Stimulated activated CD4-positive, alpha-beta T cell treated with anti-CD3 and anti-CD28 coated beads, Interleukin-4, amount 100 ng/mL, for 1 hour (primary cell): Measurements from ENCODE around the gene LEO1.

Experiments used
- DNase-seq: peaks from one replicate; pipeline ENCODE4 v3.0.0-alpha.2; 2020

The LEO1 gene

DNA sequence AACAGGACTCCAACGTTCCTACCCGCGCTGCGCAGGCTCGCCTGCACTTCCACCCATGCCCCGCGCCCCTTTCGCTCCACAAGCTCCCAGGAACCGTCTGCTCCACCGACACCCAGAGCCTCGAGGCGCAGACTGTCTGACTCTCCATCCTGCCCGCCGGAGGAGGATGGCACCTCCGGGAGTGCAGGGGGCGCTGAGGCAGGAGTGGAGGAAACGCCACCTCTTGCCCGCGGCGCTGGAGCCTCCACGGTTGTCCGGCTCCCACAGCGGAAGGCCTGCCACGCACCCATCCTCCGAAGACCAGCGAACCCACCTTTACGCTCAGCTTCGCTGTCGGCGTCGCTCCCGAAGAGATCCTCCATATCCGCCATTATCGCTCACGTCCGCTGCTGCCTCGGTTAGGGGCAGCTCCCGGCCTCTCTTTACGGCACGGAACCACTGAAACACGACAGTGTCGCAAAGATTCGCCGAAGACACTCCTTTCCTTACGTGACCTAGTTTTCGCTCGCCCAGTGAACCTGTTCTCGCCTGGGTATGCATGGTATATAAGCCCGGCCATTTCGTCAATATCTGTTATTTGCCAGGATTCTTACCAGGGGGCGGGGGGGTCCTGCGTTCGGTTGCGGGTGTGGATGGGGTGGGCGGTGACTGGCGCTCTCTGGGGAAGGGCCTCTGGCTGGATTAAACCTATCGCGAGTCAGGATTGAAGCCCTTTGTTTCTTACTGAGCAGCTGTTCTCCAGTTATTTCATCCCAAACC is at the start of gene LEO1:
Gene LEO1 (minus strand): TSS at position 404 of the 759 bp plus-strand sequence. CDS start 33 bp downstream, at position 371.
- DNase-seq: peak; percentile 77

DNA sequence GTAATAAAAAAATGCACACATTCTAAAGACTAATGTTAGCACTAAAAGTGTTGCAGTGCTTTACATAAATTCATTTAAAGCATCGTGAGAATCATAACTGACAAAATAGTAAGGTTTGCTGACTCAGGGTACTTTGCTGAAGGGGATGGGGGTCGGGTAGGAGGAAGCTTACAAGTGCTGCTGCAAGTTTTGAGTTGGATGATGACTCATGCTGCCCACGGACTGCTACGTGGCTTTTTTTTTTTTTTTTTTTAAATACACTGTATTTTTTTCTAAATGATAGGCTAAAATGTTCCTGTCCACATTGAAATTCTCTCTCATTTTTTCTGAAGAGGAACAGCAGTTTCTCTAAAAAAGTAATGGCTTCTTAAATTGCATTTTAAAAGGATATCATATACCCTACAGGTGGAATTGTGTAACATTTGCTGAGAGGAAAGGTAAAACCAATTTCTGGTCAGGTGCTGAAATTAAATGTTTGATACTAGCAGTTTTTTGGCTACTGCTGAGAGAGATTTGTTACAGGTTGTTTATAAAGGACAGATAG is 49.6 kb upstream of the LEO1 start:
- peak; percentile 62 for DNase-seq

DNA sequence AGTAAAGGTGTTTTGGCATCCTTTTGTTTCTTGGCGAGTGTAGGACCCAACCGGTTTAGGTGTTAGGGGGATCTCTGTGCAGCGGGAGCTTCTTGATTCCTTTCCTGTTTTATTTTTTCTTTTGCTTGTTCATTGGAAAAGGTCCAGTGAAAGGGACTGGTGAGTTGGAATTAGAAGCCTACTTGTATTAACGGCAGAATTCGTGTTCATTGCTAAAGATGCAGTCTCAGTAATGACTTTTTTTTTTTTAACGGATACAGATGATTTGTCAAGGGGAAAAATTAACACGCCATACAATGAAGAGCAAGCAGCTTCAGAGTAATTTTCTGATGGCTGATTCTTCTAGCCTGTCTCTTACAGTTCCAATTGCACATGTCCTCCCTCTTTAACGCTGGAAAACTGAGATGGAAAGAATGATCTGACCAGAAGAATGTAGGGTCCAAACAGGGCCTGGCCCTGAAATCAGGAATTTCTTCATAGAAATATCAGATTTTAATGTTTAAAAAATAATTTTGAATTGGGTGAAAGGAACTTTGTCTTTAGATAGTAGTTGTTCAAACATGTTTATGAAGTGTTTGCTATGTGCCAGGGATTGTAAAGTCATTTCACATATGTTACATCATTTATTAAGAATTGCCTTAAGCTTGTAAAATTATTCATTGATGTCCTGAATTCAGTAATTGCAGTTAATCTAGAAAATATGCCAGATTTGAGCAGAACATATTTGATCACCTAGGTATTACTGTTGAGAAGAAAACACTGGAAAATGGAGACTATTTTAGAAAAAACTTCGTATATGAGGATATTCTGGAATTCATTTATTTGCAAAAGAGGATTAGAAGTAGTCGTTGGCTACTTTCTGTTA is 48.9 kb upstream of the LEO1 start:
- DNase-seq: no peak

GRCh38 chr15:52019394-52020220 is 48.0 kb upstream of the LEO1 start:
- DNase-seq: peak; percentile 63

DNA sequence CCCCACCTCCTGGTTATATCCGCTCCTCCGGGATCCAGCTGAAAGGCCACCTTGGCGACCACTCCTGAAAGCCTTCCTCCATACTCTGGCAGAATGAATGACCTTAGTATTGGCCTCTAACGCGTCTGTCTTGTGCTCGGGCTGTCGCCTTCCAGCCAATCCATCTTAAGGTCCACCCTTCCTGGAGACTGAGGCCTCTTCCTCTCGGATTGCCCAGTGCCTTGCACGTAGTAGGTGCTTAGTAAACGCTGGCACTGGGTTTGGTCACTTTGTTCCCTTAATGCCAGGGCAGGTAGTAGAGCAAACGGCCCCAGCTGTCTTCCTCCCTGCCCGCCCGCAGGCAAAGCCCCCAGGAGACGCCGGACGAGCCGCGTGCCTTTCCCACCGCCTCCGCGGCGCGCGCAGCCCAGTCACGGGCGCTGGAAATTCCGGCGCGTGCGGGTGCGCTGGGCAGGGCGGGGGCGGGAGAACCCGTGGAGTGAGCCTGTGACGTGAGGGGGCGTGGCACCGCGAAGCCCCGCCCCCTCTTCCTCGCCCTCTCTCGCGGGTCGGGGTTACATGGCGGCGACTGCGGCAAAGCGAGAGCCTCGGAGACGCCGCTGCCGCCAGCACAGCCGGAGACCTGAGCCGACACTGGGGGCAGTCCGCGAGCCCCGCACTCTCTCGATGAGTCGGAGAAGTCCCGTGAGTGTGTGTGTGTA is 47.3 kb upstream of the LEO1 start, which contains the start of gene MAPK6:
Gene MAPK6 (plus strand): TSS at position 527 of the 701 bp plus-strand sequence. CDS start 27,242 bp downstream, outside the sequence.
- DNase-seq: peak; percentile 97

GRCh38 chr15:52018244-52018643 is 46.7 kb upstream of the LEO1 start:
- DNase-seq: no peak

DNA sequence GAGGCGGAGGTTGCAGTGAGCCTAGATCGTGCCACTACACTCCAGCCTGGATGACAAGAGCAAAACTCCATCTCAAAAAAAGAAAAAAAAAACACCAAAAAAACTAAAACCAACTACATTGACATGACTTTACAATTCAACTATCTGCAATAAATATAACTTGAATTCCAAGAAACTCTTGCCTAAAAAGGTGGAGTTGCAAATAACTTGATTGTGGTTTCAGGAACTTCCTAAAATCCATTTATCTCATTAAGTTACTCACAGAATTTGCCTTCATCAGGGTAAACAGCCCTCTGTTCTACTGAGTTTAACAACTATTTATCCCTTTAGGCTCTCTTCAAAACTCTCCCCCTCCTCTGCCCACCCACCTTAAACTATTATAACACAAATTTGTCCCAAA is 44.7 kb upstream of the LEO1 start:
- DNase-seq: no peak

- no peak for DNase-seq
Observed at GRCh38 chr15:52014616-52015015, 43.0 kb upstream of the LEO1 start.

GRCh38 chr15:52013151-52013791 is 41.7 kb upstream of the LEO1 start:
- no peak for DNase-seq

DNA sequence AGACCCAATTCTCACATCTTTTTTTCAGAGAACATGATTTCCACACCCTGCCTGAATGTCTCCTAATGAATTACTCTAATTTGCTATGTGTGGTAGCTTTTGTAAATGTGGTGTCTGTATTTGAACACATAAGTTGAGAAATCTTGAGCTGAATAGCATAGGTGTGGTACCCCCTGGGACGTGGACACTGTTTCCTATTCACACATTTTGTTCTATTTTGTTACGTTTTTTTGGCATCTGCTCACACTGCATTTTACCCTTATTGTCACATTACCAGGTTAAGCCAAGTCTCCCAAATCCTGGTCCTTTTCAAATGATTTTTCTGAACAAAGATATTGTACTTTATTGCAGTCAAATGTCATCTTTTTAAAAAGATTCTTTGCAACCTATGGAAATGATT is 40.6 kb upstream of the LEO1 start:
- no peak for DNase-seq

DNA sequence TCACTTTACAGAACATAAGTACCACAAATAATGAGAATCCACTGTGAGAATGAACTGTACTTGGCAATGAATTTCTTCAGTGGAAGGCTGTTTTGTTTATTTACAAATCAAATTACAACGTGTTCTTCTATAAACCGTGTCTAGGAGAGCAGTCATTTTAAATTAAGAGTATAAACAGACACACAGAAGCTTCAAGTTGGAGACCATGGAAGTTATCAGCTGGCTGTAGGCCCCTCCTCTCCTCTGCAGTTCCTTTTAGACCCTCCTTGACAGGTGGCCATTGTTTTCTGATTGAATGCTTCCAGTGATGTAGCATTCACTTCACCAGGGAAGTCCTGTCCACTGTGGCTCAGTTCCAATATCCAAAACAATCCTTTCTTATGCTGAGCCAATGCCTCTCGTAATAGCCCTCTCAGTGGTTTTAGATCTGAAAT is 40.1 kb upstream of the LEO1 start:
- DNase-seq: no peak

DNA sequence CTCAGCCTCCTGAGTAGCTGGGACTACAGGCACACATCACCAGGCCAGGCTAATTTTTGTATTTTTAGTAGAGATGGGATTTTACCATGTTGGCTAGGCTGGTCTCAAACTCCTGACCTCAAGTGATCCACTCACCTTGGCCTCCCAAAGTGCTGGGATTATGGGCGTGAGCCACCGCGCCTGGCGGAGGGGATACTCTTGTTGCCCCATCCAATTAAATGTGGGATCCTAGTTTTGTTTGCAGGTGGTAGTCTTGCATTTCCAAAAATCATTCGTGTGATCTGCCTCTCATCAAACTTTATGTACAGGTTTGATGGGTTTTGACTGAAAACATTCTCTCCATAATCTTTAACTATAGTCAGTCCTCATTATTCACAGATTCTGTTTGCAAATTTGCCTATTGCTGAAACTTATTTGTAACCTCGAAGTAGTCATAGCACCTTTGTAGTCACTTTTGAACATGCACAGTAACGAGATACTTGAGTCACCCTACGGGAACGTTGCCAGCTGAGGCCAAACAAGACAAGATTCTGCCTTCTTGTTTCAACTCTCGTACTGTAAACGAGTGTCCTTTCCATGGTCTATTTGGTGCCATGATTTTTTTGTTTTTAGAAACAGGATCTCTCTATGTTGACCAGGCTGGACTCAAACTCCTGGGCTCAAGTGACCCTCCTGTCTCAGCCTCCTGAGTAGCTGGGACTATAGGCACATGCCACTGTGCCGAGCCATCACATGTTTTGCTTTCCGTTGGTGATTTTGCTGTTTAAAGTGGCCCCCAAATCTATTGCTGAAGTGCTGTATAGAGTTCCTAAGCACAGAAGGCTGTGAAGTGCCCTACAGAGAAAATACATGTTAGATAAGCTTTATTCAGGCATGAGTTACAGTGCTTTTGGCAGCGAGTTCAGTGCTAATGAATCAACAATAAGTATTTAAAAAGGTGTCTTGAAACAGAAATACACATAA is 39.3 kb upstream of the LEO1 start:
- DNase-seq: peak; percentile 56

GRCh38 chr15:52008698-52009434 is 37.3 kb upstream of the LEO1 start:
- DNase-seq: no peak

DNA sequence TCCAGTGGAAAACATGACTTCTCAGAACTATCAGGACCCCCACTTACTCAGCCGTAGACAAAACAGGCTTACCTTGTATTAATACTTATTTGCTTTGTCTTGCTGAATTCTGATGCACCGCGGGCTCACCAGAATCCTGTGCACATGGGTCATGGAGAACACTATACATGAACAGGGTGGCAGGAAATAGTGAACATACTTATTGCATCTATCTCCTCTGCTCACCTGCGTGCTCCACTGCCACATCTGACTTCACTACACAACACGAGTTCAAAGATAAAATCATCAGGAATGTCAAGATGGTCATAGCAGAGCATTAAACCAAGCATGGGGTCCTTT is 36.8 kb upstream of the LEO1 start:
- no peak for DNase-seq

GRCh38 chr15:52006702-52007340 is 35.2 kb upstream of the LEO1 start:
- DNase-seq: no peak

GRCh38 chr15:52005748-52006701 is 34.4 kb upstream of the LEO1 start:
- DNase-seq: no peak

DNA sequence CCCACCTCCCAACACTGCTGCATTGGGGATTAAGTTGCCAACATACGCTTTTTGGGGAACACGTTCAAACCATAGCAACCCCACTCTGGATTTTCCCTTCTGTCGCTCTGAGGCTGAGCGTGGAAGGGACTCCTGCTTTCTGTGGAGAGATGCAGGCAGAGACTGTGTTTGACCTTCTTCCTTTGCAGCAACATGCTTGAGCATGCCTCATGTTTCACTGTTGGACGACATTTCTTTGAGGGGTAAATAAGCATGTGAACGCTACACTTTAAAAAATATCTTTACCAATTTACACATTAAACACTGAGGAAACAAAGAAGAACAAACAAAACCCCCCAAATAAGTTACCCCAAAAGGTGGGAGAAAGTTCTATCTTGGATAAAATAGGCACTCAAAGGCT is 33.2 kb upstream of the LEO1 start:
- no peak for DNase-seq

GRCh38 chr15:52003710-52004109 is 32.1 kb upstream of the LEO1 start:
- no peak for DNase-seq
